Activated CD8-positive, alpha-beta memory T cell treated with anti-CD3 and anti-CD28 coated beads, Interleukin-2, amount 50 U/mL, for 4 hours (primary cell): ENCODE measurements around the gene LCOR.
"Not testable (repeated sequence)": the region's sequence is repeated elsewhere in the genome, so short reads cannot be mapped to it uniquely, and the experiment has no call there.

Source experiments
- DNase-seq: peaks from one replicate; pipeline ENCODE4 v3.0.0-alpha.2; 2020

LCOR gene

GRCh38 chr10:96831867-96832720, at the start of gene LCOR:
Gene LCOR, plus strand, starts transcription at chr10:96832298. Its CDS starts 116,760 bp downstream, at chr10:96949058.
- DNase-seq, result peak; percentile 81

DNA sequence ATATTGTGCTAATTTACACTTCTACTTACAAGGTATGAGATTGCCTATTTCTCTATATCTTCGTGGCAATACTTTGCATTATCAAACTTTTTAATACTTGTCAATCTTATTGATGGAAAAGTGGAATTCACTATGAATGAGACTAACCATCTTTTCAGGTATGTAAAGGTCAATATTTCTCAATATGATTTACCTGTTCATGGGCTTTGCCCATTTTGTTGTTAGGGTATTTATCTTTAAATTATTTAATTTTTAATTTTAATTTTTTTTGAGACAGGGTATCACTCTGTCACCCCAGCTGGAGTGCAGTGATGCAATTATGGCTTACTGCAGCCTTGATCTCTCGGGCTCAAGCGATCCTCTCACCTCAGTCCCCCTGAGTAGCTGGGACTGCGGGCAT, 47.8 kb upstream of the LCOR start:
- DNase-seq, result no peak

DNA sequence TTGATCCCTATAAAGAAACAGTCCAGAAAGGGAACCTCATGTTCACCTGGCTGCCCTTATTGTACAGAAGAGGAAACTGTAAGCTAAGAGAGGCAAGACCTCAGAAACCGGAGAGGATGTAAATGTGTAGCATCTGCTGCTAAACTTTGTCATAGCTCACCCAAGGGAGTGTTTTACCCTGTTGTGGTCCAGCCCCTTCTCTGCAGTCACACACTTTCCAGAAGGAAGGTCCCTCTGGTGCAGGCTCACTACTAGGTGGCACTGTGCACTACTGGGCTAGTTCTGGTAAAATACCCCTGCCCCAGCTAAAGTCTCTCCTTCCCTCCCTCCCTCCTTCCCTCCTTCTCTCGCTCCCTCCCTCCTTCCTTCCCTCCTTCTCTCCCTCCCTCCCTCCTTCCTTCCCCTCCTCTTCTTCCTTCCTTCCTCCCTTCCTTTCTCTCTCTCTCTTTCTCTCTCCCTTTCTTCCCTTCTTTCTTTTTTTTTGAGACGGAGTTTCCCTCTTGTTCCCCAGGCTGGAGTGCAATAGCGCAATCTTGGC, 42.5 kb upstream of the LCOR start:
- no peak for DNase-seq

GRCh38 chr10:96791902-96792301, 40.2 kb upstream of the LCOR start:
- no peak for DNase-seq

DNA sequence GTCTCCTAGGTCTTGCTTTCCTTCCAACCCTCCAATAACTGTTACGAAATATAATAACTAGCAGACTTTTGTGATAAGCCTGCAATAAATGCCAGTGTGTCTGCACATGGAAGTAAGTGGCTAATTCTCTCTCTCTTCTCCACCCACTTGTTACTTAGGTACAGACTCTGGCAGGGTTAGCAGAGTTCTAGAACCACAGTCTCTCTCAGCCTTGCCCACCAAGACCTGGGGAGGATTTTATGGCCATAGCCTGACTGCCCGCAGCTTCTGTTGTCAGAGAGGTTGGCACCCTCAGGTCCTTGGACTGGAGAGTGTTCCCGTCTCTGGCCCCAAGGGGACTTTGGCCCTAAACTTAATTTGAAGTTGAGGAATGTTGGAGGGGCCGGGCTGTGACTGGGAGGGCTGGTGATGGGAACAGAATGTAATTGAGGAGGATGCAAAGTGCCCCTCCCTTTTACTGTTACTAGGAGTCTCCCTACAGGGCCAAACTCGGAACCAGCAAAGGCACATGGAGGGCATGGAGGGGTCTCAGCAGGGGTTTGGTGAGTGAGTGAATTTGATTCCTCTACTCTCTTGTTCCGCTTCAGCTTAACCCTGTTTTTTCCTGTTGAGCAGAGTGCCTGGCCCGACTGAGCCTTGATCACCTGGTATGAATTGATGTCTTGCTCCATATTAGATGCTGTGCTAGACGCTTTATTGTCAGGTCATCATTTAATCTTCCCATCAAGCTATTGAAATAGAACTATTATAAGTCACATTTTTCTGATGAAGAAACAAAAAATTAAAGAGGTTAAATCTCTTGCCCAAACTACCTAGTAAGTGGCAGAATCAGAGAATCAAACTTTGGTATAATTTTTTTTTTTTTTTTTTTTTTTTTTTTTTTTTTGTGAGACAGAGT, 37.0 kb upstream of the LCOR start:
- no peak for DNase-seq

DNA sequence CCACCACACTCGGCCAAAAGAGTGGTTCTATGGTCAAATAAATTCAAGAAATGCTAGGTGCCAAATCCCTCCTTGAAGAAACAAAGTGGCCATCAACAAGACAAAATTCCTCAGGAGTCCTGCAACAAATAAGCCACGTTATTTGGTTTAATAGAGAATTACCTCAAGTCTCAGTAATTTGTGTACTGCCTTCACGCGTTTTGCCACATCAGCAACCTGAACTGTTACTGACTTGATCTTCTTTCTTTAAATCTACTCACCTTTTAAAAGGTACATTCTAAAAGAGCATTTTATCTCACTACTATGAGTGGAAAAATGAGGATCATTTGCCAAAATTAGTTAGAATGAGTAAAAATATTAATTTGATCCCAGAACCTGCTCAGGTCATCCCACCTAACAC, 34.6 kb upstream of the LCOR start:
- DNase-seq, result no peak

DNA sequence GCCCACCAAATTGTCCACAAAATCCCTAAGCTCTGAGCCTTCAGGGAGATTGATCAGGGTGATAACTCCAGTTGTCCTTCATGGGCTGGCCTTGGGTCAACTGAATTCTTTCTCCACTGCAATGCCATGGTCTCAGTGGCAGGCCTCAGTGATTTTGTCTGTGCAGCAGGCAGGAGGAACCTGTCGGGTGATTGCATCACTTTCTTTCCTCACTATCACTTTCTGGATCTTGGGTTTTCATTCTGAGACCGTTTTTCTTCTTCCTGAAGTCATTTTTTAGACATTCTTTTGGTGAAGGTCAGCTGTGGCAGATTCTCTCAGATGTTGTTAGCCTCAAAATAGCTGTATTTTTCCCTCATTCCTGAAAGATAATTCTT, 28.8 kb upstream of the LCOR start:
- DNase-seq, result no peak

DNA sequence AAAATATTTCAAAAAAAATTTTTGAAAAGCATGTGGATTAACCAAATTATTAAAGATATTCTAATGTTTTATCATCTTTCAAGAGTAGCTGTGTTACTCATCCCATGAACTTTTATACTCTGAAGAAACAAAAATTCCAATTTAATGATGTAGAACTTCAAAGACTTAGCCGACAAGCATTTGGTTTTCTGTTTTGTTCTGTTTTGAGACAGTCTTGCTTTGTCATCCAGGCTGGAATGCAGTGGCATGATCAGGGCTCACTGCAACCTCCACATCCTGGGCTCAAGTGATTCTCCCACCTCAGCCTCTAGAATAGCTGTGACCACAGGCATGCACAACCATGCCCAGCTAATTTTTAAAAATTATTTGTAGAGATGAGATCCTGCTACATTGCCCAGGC, 17.8 kb upstream of the LCOR start:
- DNase-seq, result no peak

DNA sequence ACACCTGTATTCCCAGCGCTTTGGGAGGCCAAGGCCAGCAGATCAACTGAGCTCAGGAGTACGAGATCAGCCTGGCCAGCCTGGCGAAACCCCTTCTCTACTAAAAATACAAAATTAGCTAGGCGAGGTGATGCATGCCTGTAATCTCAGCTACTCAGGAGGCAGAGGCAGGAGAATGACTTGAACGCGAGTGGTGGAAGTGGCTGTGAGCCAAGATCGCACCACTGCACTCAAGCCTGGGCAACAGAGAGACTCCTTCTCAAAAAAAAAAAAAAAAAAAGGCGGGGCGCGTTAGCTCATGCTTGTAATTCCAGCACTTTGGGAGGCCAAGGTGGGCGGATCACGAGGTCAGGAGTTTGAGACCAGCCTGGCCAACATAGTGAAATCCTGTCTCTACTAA, 13.1 kb upstream of the LCOR start:
- DNase-seq, result not testable (repeated sequence)

DNA sequence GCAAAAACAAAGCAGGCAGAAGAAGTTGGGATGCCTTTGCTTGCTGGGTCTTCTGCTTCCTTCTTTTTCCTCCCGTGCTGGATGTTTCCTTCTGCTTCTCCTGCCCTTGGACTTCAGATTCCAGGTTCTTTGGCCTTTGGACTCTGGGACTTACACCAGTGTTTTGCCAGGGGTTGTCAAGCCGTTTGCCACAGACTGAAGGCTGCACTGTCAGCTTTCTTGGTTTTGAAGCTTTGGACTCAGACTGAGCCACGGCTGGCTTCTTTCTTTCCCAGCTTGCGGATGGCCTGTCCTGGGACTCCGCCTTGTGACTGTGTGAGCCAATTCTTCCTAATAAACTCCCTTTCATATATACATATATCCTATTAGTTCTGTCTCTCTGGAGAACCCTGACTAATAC, 11.3 kb upstream of the LCOR start:
- DNase-seq, result no peak

DNA sequence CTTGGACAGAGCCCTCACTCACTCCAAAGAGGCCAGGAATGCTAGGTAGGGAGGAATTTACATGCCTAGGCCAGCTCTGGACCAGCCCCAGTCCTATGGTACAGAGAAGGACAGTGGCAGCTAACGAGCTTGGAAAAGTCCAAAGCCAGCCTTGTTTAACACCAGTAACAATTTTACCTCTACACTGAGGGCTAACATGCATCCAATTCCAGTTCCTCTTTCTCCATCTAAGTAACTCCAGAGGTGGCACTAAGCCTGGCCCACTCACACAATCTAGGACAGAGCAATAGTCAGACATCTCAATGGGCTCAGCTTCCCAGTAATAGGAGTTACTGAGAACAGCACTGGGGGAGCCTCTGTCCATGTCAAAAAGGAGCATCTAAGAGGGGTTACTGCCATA, 5.7 kb upstream of the LCOR start:
- DNase-seq, result no peak

- DNase-seq, result no peak
Observed at GRCh38 chr10:96828609-96829008, 3.5 kb upstream of the LCOR start.

GRCh38 chr10:96829029-96829773, 2.9 kb upstream of the LCOR start:
- no peak for DNase-seq

- peak; percentile 79 for DNase-seq
Observed at GRCh38 chr10:96830511-96831199, 1.4 kb upstream of the LCOR start.

DNA sequence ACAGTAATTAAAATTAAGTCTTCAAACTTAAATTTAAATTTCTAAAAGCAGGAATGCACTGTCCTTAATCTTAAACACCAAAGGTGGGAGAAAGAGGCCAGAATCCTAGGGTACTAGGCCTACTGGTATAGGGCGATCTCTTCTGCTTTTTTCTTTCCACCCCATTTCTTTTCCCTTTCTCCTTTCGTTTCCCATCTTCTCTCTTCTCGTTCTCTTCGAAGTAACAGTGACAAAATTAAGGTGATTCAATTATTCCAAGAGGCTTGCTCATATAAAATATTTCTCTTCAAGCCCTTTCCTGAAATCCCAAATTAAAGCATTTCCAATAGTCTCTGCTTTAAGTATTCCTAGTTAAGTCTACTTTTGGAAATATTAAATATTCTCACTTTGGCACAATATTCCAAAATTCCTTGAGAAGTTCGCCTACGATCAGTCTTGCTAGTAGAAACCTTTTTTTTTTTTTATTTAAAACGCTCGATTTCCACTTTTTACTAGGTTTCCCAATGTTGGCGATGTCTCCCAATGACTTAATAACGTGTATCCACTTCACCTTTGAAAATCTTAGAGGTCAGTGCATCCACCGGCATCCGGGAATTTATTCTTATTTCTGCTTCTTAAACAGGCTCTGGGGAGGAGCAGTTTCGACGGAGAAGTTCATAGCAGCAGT, 765 bp upstream of the LCOR start:
- DNase-seq, result no peak

GRCh38 chr10:96832721-96833219, 672 bp downstream of the LCOR start:
- DNase-seq, result peak; percentile 88

GRCh38 chr10:96833220-96834001, 1.3 kb downstream of the LCOR start:
- peak; percentile 23 for DNase-seq

- no peak for DNase-seq
Observed at GRCh38 chr10:96834120-96834519, 2.0 kb downstream of the LCOR start.

DNA sequence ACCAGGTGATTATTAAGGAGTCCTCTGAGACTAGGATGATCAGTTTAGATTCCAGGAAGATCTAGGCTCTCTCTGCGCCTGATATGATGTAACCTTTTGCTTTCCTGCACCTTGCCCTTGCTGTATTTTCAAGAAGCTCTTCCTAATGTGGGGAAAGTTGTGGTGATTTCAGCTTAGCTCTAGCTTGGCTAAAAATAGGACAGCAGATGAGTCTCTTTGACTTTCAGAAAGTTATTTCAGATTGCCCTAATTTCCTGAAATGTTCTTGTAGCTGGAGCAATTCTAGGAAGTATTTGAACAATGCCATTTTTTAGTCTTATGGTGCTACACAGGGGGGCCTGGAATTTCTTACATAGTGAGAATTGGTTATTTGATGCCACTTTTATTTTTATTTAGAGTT, 3.8 kb downstream of the LCOR start:
- DNase-seq, result no peak

DNA sequence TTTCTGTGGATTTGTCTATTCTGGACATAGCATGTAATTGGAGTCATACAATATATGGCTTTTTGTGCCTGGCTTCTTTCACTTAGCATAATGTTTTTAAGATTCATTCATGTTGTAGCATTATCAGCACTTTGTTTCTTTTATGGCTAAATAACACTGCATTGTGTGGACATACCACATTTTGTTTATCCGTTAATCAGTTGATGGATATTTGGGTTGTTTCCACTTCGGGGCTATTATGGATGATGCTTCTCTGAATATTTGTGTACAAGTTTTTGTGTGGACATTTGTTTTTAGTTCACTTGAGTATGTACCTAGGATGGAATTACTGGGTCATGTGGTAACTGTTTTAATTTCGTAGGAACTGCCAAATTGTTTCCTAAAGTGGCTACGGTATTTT, 6.4 kb downstream of the LCOR start:
- DNase-seq, result no peak
